Measurements from ENCODE around the gene HCN3. TPM values are rescaled to one million over a fixed set of nuclear protein-coding genes. Genes with fewer than 3 reads are reported as not detected.

Gene HCN3
- total and polyA plus RNA-seq, 2 donors (not counting 3 experiments of a cell fraction or from before 2014, with no cell fraction given), result 3.3 to 4.1 TPM

GRCh38 chr1:155316922-155317321 is 39.7 kb downstream of the HCN3 start:
- Histone ChIP-seq H3K9me3 (replicated peaks; ENCODE audit: control insufficient read depth, insufficient read depth, low read length) (no peaks in the 10 kb centered on the region), H3K79me2 (ENCODE audit: control insufficient read depth, insufficient read depth, low read length) (peaks cover 22% of the 10 kb centered on the region), H3K4me1 (ENCODE audit: control insufficient read depth, extremely low read depth, insufficient read depth, low read length) (peaks cover 27% of the 10 kb centered on the region), H3K27me3 (ENCODE audit: control insufficient read depth in 2 of 2, insufficient read depth in 2 of 2, low read length in 2 of 2) (no peaks in the 10 kb centered on the region), H3K9ac (replicated peaks; ENCODE audit: extremely low read depth, insufficient read depth, low read length) (no peak overlapping the region), H3K36me3 (ENCODE audit: control insufficient read depth in 2 of 2, extremely low read depth in 1 of 2, insufficient read depth in 2 of 2, low read length in 2 of 2) (peaks cover 32 to 35% of the 10 kb centered on the region in 2 experiments), H4K20me1 (replicated peaks; ENCODE audit: control insufficient read depth, extremely low read depth, insufficient read depth, low read length) (no peaks in the 10 kb centered on the region), H3K9me1 (replicated peaks; ENCODE audit: control insufficient read depth, extremely low read depth, insufficient read depth, low read length) (no peaks in the 10 kb centered on the region), H3K4me3 (replicated peaks in 1 of 3; ENCODE audit: insufficient read depth in 1 of 3, low read depth in 1 of 3, low read length in 3 of 3) (no peak overlapping the region), H3K27ac (ENCODE audit: insufficient read depth, low read depth, low read length) (no peak overlapping the region), H2AFZ (ENCODE audit: low read depth, low read length) (no peak overlapping the region), H3K4me2 (ENCODE audit: insufficient read depth, low read length) (no peak overlapping the region)
- CTCF ChIA-PET, result no interaction called here
- FAIRE-seq, result no peak
- BruUV-seq (replicated peaks), result no TSS peak
- dilution Hi-C loops (cut with MboI; ENCODE audit: extremely low pct_ligation_motif_present, low sequenced_read_pairs) (no loop called here), intact Hi-C loops (cut with micrococcal nuclease) (no loop called here)
- POLR2A ChIA-PET, result no interaction called here
- TF ChIP-seq JUN (IDR thresholded peaks at IDR 0.05; ENCODE audit: borderline replicate concordance, insufficient read depth, insufficient read length, low read depth) (no peak), POLR2A (IDR thresholded peaks at IDR 0.05; ENCODE audit: low read depth, low read length) (no peak), MYC (IDR thresholded peaks at IDR 0.05; ENCODE audit: low read depth, low read length) (no peak), FOS (IDR thresholded peaks at IDR 0.05; ENCODE audit: borderline replicate concordance, insufficient read depth, low read length) (no peak), GATA2 (IDR thresholded peaks at IDR 0.05; ENCODE audit: insufficient read depth, insufficient read length, low read depth, low read length) (no peak), POLR2AphosphoS5 (IDR thresholded peaks at IDR 0.05; ENCODE audit: insufficient read depth, low read depth, low read length) (no peak), EZH2 (IDR thresholded peaks at IDR 0.05; ENCODE audit: borderline replicate concordance, low read depth, low read length, severe bottlenecking) (no peak)
- TF ChIP-seq, protein P1, sequence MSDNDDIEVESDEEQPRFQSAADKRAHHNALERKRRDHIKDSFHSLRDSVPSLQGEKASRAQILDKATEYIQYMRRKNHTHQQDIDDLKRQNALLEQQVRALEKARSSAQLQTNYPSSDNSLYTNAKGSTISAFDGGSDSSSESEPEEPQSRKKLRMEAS (IDR thresholded peaks at IDR 0.05; ENCODE audit: insufficient read depth, insufficient read length), result no peak
- TF ChIP-seq, protein P2, sequence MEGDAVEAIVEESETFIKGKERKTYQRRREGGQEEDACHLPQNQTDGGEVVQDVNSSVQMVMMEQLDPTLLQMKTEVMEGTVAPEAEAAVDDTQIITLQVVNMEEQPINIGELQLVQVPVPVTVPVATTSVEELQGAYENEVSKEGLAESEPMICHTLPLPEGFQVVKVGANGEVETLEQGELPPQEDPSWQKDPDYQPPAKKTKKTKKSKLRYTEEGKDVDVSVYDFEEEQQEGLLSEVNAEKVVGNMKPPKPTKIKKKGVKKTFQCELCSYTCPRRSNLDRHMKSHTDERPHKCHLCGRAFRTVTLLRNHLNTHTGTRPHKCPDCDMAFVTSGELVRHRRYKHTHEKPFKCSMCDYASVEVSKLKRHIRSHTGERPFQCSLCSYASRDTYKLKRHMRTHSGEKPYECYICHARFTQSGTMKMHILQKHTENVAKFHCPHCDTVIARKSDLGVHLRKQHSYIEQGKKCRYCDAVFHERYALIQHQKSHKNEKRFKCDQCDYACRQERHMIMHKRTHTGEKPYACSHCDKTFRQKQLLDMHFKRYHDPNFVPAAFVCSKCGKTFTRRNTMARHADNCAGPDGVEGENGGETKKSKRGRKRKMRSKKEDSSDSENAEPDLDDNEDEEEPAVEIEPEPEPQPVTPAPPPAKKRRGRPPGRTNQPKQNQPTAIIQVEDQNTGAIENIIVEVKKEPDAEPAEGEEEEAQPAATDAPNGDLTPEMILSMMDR (IDR thresholded peaks at IDR 0.05; ENCODE audit: extremely low read depth in 1 of 2, insufficient read depth in 1 of 2, low read depth in 1 of 2, low read length in 2 of 2), result no peak
- DNase-seq (ENCODE audit: low read depth, low spot score), result no peak
